Activated T-helper 17 cell treated with anti-CD3 and anti-CD28 coated beads, Interleukin-2, amount 50 U/mL, for 72 hours (primary cell): ENCODE results near the gene GUCA2A. TPM values are rescaled to one million over a fixed set of nuclear protein-coding genes. Genes with fewer than 3 reads are reported as not detected.

Experiments used
- total RNA-seq, 2 donors: library from RNA; stranded (reverse); gene quantifications; one replicate each; pipeline ENCODE4 v1.2.3, GENCODE V29; 2022

Gene GUCA2A
- total RNA-seq, 2 donors from 2014 or later = not detected

Other genes with a start within 250 kb of the GUCA2A start
- 10 to 100 TPM in 1 of 2 donors, 1 to 10 TPM in 1; 8.0 to 27.6 TPM for gene HIVEP3, start 245.8 kb downstream of the GUCA2A start, total RNA-seq
- not detected for gene GUCA2B, start 11.3 kb downstream of the GUCA2A start, total RNA-seq
- gene FOXJ3, start 170.5 kb upstream of the GUCA2A start, total RNA-seq = 10 to 100 TPM; 48.8 to 53.6 TPM
- gene RIMKLA, start 216.0 kb upstream of the GUCA2A start, total RNA-seq = 10 to 100 TPM in 1 of 2 donors, 1 to 10 TPM in 1; 6.4 to 16.3 TPM